Measurements from ENCODE around the gene SYN1. TPM values are rescaled to one million over a fixed set of nuclear protein-coding genes. Genes with fewer than 3 reads are reported as not detected.

Gene SYN1
- total and polyA plus RNA-seq, 5 donors = 8.6 to 21.9 (median 17.4) TPM

DNA sequence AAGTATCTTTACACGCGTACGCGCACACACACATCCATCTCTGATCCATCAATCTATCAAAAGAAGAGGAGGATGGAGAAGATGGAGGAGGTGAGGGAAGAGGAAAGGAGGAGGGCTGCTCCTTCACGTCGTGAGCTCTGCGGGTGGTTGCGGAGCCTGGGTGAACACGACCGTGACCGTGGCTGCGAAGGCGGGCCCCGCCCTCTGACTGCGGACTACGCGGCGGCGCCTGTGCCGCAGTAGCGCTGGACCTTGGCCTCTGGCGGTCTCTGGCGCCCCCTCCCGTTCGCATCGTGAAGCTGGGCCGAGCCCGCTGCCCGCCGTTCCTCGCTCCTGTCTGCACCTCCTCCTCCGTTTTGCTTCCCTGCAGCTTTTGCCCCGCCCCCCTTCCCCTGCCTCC, 96.4 kb downstream of the SYN1 start:
- ATAC-seq (peak; percentile 97 to 98), DNase-seq (peak; percentile 83 to 93 (median 93))
- WGBS = 2% methylated on average over 33 of the region's 33 CpGs
- H3K27ac ChIP-seq (ENCODE audit: low read length) = no peak overlapping the region
- H3K9me3 ChIP-seq (ENCODE audit: control insufficient read depth, low read length) = no peaks in the 10 kb centered on the region
- H3K27me3 ChIP-seq (ENCODE audit: control insufficient read depth, insufficient read depth) = no peaks in the 10 kb centered on the region
- H3K4me1 ChIP-seq (ENCODE audit: control insufficient read depth, insufficient read depth, low read length) = no peaks in the 10 kb centered on the region
- intact Hi-C loops (cut with DNase I) = loop anchor here in 1 of 4 donors (5.0 kb wide), 1 partner anchor 331 kb away; the partner anchor contains the start of gene UBA1
- H3K4me3 ChIP-seq (ENCODE audit: low read length) = peak overlapping the region; percentile 55

Small RNA genes lying within 50 kb of the gene (microRNA-seq; reads per million reads assigned to microRNA genes)
- 0 reads per million in 2 donors for gene MIR4769

Other genes with a start within 250 kb of the SYN1 start
- gene ZNF157, start 249.3 kb downstream of the SYN1 start, total RNA-seq = under 1 TPM in 2 of 4 donors, not detected in 2; 0.09 to 0.29 TPM
- gene ZNF157, start 249.3 kb downstream of the SYN1 start, polyA plus RNA-seq = 0.09 TPM
- gene ZNF41, start 136.6 kb downstream of the SYN1 start, total RNA-seq = 10 to 100 TPM; 13.6 to 15.0 (median 14.4) TPM
- 4.6 TPM for gene ZNF41, start 136.6 kb downstream of the SYN1 start, polyA plus RNA-seq
- gene ARAF, start 58.7 kb downstream of the SYN1 start, total RNA-seq = 10 to 100 TPM; 65.9 to 73.2 (median 69.2) TPM
- gene ARAF, start 58.7 kb downstream of the SYN1 start, polyA plus RNA-seq = 33.2 TPM
- 100 to 1,000 TPM; 254 to 515 (median 403) TPM for gene TIMP1, start 37.4 kb downstream of the SYN1 start, total RNA-seq
- 284 TPM for gene TIMP1, start 37.4 kb downstream of the SYN1 start, polyA plus RNA-seq
- gene CFP, start 10.1 kb upstream of the SYN1 start, total RNA-seq = 1 to 10 TPM; 6.1 to 7.7 (median 7.4) TPM
- 4.7 TPM for gene CFP, start 10.1 kb upstream of the SYN1 start, polyA plus RNA-seq
- 10 to 100 TPM; 24.1 to 32.3 (median 25.6) TPM for gene ELK1, start 30.7 kb upstream of the SYN1 start, total RNA-seq
- 16.7 TPM for gene ELK1, start 30.7 kb upstream of the SYN1 start, polyA plus RNA-seq
- 100 to 1,000 TPM in 3 of 4 donors, 10 to 100 TPM in 1; 97.8 to 115 (median 103) TPM for gene UXT, start 39.3 kb upstream of the SYN1 start, total RNA-seq
- gene UXT, start 39.3 kb upstream of the SYN1 start, polyA plus RNA-seq = 155 TPM
- gene ZNF81, start 217.0 kb upstream of the SYN1 start, total RNA-seq = 10 to 100 TPM in 2 of 4 donors, 1 to 10 TPM in 2; 6.2 to 12.4 (median 9.8) TPM
- 2.2 TPM for gene ZNF81, start 217.0 kb upstream of the SYN1 start, polyA plus RNA-seq